Measurements from ENCODE around the gene KCNJ6.

KCNJ6 gene

DNA sequence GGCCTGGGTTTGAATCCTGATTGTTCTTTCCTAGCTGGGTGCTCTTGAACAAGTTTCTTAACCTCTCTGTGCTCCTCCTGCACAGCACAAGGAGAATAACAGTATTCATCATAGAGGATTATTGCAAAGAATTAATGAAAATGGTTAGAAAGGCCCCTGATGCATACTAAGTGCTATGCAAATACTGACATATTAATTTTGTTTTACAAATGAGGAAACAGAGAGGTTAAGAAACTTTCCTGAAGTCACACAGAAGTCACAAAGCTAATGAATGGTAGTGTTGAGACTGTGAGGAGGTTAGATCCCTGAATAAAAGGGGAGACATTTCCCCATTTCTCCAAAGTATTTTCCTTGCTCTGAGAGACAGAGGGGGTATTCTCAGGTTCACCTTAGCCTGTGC, 99.0 kb downstream of the KCNJ6 start:
- no peak for DNase-seq (ENCODE audit: low read depth)

- no peak for DNase-seq (ENCODE audit: low read depth)
These were observed 100.4 kb downstream of the KCNJ6 start for GRCh38 chr21:37815893-37816292.

DNA sequence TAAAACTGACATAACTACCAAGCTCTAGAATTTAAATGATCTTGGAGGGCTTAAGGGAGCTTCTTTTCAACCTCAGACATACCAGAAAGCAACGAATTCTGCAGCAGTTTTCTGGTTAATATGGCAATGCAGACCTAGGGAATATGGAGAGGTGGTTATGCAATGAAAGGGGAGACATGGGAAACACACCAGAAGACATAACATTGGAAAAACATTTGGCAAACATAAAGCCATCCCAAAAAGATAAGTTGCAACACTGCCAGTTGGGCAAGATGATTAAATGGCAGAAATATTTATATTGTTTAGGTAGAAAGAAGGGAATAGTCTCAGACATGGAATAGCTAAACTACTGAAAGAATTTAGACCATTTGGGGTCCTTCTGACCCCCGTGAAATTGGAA, 104.5 kb downstream of the KCNJ6 start:
- DNase-seq (ENCODE audit: low read depth): no peak

DNA sequence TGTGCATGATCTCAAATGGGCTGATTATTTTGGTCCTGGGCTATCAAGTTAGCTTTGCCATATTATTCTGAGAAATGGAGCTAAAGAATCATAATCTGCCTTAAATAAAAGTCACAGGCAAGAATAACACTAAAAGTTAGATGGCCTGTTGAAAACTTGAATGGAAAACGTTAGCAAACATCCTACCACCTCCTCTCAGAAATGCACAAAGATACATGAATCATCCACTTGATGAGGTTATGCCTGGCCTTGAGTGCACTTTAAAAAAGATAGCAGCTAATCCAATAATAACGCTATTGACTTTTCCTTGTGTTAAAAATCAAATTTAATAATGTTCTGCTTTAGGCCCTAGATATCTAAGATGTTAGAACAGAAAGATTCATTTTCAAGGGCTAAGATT, 108.0 kb downstream of the KCNJ6 start:
- no peak for DNase-seq (ENCODE audit: low read depth)

GRCh38 chr21:37805266-37805665, 111.0 kb downstream of the KCNJ6 start:
- DNase-seq (ENCODE audit: low read depth): no peak

GRCh38 chr21:37804001-37804400, 112.3 kb downstream of the KCNJ6 start:
- no peak for DNase-seq (ENCODE audit: low read depth)

DNA sequence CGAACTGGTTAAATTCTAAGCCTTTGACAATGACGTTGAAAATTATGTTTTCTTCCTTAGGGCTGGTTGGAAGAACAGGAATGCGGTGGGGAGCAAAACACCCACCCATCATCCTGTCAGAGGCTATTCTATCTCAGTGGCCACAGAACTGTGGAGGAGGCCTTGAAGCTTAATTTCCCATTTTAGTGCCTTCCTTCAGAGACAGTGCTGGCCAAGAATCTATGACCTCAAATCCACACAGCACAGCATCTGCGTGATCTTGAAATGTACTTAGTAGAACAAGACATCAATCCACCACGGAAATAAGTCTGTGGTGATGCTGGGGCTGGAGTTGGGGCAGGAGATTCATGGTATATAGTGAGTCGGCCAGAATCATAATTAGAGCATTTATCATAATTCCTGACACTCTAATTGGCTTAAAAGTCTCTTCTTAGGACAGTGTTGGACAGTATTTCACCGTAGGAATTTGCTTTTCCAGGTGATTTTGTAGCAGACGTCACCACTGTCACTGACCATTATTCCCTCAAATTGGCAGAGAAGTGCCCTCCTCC, 113.1 kb downstream of the KCNJ6 start:
- no peak for DNase-seq (ENCODE audit: low read depth)

DNA sequence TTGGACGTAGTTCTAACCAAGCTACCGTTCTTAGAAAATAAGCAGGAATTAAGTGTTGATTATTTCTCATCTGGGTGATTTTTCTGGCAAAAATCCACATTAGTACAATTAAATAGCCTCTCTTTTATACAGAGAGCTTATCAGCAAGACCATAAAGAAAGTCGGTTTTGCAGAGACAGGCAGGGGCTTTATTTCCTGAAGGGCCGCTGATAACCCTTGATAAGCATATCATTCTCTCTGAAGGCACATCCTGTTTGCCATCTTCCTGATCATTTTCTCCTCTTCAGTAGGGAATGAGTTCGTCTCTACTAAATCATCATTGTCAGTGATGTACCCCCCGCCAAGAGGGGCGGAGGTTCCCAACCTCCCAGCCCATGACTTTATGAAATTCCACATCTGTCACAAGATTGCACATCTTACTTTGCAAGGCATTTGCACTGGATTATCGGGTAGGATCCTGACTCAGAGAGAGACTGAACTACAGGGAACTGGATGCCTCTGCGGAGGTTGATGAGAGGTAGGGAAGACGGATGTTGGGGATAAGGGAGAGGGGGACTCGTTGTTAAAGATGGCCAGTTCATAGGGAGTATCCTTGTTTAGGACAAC, 115.7 kb downstream of the KCNJ6 start:
- no peak for DNase-seq (ENCODE audit: low read depth)

DNA sequence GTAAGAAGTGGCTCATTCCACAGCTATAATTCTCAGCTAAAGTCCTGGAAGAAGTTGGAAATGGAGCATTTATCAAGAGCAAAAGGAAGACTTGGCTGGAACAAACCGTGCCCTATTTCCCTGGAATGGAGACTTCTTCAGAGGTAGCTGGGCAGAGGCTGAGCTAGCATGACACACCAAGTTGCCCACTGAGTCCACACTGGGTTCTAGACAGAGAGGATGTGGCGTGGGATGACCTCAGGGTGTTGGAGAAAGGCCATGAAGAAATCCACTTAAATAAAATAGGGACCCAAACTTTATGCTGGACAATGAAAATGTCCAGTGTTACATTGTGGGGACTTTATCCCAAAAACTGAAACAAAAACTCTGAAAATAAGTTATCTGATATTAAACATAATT, 116.2 kb downstream of the KCNJ6 start:
- DNase-seq (ENCODE audit: low read depth): no peak

- no peak for DNase-seq (ENCODE audit: low read depth)
These were observed 116.8 kb downstream of the KCNJ6 start for GRCh38 chr21:37799211-37800056.

- no peak for DNase-seq (ENCODE audit: low read depth)
These were observed 118.9 kb downstream of the KCNJ6 start for GRCh38 chr21:37797403-37797802.

- DNase-seq (ENCODE audit: low read depth): no peak
These were observed 120.2 kb downstream of the KCNJ6 start for GRCh38 chr21:37796011-37796410.

GRCh38 chr21:37793660-37794059, 122.6 kb downstream of the KCNJ6 start:
- no peak for DNase-seq (ENCODE audit: low read depth)

GRCh38 chr21:37792046-37792445, 124.2 kb downstream of the KCNJ6 start:
- no peak for DNase-seq (ENCODE audit: low read depth)

- DNase-seq (ENCODE audit: low read depth): no peak
These were observed 125.4 kb downstream of the KCNJ6 start for GRCh38 chr21:37790905-37791304.

GRCh38 chr21:37788503-37788902, 127.8 kb downstream of the KCNJ6 start:
- no peak for DNase-seq (ENCODE audit: low read depth)

DNA sequence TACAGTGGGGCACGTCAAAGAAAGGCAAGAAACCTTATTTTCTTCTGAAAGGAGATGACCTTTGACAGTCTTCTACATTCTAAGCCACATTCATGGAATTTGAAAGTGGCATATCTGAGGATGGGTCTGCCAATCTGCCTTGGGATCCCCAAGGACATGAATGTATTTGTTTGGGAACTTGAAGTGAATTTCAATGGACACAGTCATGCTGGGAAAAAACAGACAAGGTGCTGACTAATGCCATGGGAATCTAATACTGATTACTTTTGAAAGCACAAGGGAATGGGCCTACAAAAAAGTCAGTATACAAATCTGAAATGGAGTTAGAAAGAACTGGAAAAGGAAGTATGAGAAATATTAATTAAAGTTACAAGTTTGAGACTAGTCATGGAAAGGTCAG, 128.8 kb downstream of the KCNJ6 start:
- DNase-seq (ENCODE audit: low read depth): no peak

DNA sequence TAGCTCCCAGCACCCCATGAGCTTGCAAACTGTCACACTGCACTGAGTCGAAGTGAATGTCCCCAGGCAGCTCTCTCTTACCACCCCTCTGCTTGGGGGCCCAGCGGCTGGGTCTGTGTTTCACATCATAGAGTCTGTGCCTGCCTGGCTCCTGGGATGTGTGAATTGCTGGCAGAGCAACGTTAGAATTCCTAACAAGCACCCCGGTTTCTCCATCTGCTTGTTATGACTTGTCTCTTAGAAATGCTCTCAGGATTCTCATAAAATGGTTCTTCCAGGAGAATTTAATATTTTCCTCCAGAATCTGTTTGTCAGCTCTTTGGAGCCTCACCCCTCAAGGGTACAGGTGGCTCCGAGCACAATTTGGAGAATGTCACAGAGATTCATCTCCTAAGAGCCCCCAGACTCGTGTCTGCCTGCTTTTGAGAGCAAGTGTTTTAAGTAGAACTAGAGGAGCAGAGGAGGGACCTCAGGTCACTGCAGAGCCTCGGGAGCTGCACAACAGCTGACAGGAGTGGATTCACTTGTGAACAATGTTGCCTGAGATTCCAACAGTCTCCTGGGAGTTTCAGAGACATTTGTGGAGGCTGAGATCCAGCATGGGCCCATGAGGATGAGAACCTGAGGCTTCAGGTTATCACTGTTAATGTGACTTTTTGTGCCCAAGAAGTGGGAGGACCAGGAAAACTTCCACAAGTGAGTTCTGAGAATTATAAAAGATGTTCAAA, 131.5 kb downstream of the KCNJ6 start:
- DNase-seq (ENCODE audit: low read depth): no peak

DNA sequence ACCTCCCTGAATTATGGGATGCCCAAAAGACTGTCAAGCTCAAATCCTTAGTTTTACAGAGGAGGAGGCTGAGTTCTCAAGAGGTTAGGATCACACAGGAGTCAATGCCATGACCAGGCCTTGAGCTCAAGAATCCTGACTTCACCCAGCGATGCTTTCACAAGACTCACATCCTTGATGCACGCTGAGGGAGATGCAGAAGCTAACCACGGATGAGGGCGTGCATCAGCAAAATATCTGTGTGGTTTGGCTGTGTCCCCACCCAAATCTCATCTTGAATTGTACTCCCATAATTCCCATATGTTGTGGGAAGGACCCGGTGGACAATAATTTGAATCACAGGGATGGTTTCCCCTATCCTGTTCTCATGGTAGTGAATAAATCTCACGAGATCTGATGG, 133.2 kb downstream of the KCNJ6 start:
- no peak for DNase-seq (ENCODE audit: low read depth)

- no peak for DNase-seq (ENCODE audit: low read depth)
These were observed 135.0 kb downstream of the KCNJ6 start for GRCh38 chr21:37780991-37781983.

DNA sequence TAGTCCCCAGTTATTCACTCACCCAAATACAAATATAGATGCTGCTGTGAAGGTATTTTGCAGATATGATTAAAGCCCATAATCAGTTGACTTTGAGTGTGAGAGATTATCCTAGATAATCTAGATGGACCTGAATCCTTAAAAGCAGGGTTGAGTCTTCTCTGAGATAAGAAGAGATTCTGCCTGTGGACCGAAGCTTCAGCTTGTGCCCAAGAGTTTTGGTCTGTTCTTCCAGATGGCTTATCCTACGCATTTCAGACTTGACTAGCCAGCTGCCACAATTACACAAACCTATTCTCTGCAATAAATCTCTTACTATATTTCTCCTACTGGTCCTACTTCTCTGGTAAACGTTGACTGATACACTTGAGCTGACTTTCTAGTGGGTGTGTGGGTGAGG, 145.1 kb downstream of the KCNJ6 start:
- DNase-seq (ENCODE audit: low read depth): no peak

DNA sequence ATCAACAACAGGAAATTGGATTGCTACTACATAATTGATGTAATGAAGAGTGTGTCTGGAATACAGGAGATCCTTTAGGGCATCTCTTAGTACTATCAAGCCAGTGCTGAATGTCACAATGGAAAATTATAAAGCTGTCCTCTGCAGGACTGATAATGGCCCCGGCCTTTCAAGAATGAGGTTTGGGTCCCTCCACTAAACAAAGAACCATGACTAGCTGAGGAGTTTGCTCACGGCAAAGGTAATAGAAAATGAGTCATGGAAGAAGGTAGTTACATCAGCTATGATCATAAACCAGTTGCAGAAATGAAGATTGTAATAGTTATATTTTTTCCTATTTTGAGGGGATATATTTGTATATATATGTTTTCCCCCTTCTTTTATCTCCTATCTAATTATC, 145.8 kb downstream of the KCNJ6 start:
- no peak for DNase-seq (ENCODE audit: low read depth)
